Measurements from ENCODE around the gene PSEN1.

Gene PSEN1

DNA sequence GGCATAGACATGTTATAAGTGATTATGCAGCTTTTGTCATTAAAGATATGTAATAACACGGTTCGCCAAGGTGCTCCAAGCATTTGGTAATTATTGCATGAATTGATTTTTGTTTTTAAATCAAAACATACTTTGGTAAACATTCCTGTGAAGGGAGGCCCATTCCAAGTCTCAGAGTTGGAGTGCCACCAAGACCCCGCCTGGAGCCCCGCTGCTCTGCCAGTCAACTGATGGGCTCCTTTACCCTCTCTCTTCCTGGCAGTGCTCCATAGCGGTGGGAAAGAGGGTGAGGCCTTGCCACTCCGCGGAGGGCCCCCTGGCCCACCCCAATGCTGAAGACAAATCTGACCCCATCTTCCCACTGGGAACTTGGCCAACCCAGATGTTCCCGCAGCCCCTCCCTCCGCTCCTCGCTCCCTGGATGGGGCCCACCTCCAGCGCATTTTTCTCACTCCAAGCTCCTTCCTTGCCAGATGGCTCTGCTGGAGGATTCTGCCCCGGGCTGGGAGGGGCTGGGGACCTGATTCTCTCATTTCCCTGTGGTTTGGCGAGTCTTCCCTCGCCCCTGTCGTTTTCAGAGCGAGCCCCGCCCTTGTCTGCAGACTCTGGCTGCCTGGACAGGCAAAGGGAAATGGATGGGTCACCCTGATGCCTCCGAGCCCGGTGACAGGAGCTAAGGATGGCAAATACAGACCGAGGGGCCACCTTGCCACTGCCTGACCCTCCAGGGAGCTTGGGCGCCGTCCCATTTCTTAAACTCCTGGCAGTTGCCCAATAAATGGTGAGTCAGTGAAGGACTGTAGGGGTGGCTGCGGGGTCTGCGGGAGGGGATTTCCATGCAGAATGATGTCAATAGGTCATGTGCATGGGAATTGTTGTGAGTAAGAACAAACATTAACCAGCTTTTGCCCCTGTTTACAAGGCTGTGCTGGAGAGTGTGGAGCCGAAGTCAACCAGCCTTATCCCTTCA lies 91.8 kb downstream of the PSEN1 start:
- Histone ChIP-seq H3K4me3 (ENCODE audit: insufficient read depth, low read depth, low read length, poor library complexity, severe bottlenecking) (no peak overlapping the region), H3K27ac (ENCODE audit: insufficient read depth, low read length, poor library complexity, severe bottlenecking) (no peak overlapping the region)

DNA sequence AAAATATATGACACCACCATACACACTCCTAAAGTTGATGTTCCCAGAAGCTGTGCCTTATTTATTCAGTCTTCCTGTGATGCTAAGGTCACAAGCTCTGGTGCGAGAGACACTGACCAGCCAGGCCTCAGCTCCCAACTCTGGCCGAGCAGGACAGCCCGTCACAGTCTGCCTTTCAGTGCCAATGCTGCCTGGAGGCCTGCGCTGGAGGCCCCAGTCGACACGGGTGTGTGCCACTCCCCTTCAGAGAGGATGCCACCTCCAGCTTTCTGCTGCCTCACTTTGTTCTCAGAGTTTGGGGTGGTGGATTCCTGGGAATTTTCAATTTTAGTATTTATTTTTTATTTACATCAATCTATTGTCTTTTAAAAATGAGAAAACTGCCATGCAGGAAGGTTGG lies 93.7 kb downstream of the PSEN1 start:
- Histone ChIP-seq H3K9me3 (ENCODE audit: control insufficient read depth, low read length) (no peaks in the 10 kb centered on the region), H3K27me3 (replicated peaks; ENCODE audit: control insufficient read depth, insufficient read depth, low read length, poor library complexity, severe bottlenecking) (peaks cover 6% of the 10 kb centered on the region), H3K36me3 (ENCODE audit: control insufficient read depth, insufficient read depth, low read length) (peaks cover 5% of the 10 kb centered on the region), H3K4me1 (ENCODE audit: control insufficient read depth, insufficient read depth, low read length, poor library complexity, severe bottlenecking) (no peaks in the 10 kb centered on the region), H3K4me3 (ENCODE audit: insufficient read depth, low read depth, low read length, poor library complexity, severe bottlenecking) (no peak overlapping the region), H3K27ac (ENCODE audit: insufficient read depth, low read length, poor library complexity, severe bottlenecking) (no peak overlapping the region)
- no peak for DNase-seq

More for the DNA sequence above, 91.8 kb downstream of the PSEN1 start:
- H3K4me1 ChIP-seq (ENCODE audit: control insufficient read depth, insufficient read depth, low read length, poor library complexity, severe bottlenecking) = no peaks in the 10 kb centered on the region
- H3K9me3 ChIP-seq (ENCODE audit: control insufficient read depth, low read length) = no peaks in the 10 kb centered on the region
- H3K36me3 ChIP-seq (ENCODE audit: control insufficient read depth, insufficient read depth, low read length) = peaks cover 5% of the 10 kb centered on the region
- DNase-seq = no peak
- H3K27me3 ChIP-seq (replicated peaks; ENCODE audit: control insufficient read depth, insufficient read depth, low read length, poor library complexity, severe bottlenecking) = peaks cover 3% of the 10 kb centered on the region

DNA sequence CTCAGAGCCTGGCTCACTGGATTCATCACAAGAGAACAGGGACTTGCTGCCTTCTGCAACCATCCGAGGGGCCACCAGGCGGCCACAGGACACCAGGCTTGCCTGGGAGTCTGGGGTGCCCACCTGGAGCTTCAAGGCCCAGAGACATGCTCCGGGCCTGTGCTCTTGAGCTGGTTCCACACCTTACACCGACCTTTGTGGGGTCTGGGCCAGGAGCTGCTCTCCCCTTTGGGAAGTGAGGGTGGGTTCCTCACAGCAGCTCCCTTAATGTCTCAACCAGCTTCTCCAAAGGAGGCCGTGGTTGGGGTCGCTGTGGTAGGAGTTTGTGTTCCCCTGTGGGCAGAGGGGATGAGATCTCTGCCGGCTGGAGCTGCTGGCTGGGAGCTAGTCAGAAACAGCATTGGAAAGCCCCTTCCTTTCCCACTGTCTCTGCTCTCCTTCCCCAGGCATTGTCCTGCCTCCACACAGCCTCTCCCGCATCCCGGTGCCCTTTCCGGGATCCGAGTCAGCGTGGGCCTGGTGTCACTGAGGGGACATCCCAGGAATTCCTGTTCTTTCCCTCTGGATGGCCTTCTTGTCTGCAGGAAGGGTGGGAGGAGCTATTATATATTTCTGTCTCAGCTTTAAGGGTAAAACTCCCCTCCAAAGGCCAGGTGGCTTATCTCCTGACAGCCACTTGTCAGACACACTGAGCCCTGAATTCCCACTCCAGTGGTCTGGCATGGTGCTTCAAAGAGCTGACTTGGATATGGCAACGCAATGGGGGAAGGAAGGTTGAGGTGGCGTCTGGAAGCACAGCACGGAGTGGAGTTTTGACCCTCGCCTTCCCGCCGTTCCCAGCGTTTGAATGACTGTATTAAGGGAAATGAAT lies 95.9 kb downstream of the PSEN1 start:
- Histone ChIP-seq H3K27ac (ENCODE audit: insufficient read depth, low read length, poor library complexity, severe bottlenecking) (no peak overlapping the region), H3K9me3 (ENCODE audit: control insufficient read depth, low read length) (no peaks in the 10 kb centered on the region), H3K27me3 (replicated peaks; ENCODE audit: control insufficient read depth, insufficient read depth, low read length, poor library complexity, severe bottlenecking) (peaks cover 16% of the 10 kb centered on the region), H3K36me3 (ENCODE audit: control insufficient read depth, insufficient read depth, low read length) (peaks cover 5% of the 10 kb centered on the region), H3K4me3 (ENCODE audit: insufficient read depth, low read depth, low read length, poor library complexity, severe bottlenecking) (no peak overlapping the region), H3K4me1 (ENCODE audit: control insufficient read depth, insufficient read depth, low read length, poor library complexity, severe bottlenecking) (peaks cover under 1% of the 10 kb centered on the region)
- DNase-seq = no peak

DNA sequence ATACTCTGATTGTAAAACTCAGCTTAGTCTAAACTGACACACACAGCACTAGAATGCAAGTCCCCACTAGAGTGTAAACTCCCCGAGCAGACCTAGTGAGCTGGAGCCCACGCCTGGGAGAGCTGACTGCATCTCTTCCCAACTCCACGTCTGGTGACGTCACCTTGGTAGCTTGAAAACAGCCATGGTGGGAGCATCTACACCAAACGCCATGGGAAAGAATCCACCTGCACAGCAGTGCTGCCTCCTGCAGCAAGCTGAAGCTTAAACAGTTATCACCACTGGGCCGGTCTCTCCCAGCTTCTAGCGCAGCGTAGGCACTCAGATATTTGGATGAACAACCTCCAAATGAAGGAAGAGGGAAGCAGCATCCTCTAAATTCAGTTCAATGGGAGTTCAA lies 96.7 kb downstream of the PSEN1 start:
- Histone ChIP-seq H3K36me3 (ENCODE audit: control insufficient read depth, insufficient read depth, low read length) (peaks cover 5% of the 10 kb centered on the region), H3K4me1 (ENCODE audit: control insufficient read depth, insufficient read depth, low read length, poor library complexity, severe bottlenecking) (peaks cover 7% of the 10 kb centered on the region), H3K9me3 (ENCODE audit: control insufficient read depth, low read length) (no peaks in the 10 kb centered on the region), H3K27ac (ENCODE audit: insufficient read depth, low read length, poor library complexity, severe bottlenecking) (no peak overlapping the region), H3K27me3 (replicated peaks; ENCODE audit: control insufficient read depth, insufficient read depth, low read length, poor library complexity, severe bottlenecking) (peaks cover 20% of the 10 kb centered on the region), H3K4me3 (ENCODE audit: insufficient read depth, low read depth, low read length, poor library complexity, severe bottlenecking) (no peak overlapping the region)
- DNase-seq = no peak

DNA sequence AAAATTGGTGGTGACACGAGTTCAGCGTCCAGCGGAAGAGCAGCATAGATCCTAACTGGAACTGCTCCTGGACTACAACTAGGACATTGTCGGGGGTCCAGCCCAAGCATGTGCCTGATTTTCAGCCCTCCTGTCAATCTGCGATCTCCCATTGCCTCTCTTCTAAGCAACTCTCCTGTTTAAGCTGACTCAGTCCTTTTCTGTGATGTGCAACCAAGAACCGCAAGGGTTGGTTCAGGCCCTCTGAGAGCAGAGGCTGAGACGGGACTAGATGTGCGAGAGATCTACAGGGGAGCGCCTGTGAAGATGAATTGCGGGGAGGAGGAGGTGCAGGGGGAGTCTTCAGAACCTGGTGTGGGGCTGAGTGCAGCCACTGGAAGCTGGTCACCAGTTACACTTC lies 97.3 kb downstream of the PSEN1 start:
- Histone ChIP-seq H3K4me3 (ENCODE audit: insufficient read depth, low read depth, low read length, poor library complexity, severe bottlenecking) (no peak overlapping the region), H3K4me1 (ENCODE audit: control insufficient read depth, insufficient read depth, low read length, poor library complexity, severe bottlenecking) (peaks cover 12% of the 10 kb centered on the region), H3K27ac (ENCODE audit: insufficient read depth, low read length, poor library complexity, severe bottlenecking) (no peak overlapping the region), H3K27me3 (replicated peaks; ENCODE audit: control insufficient read depth, insufficient read depth, low read length, poor library complexity, severe bottlenecking) (peaks cover 26% of the 10 kb centered on the region), H3K9me3 (ENCODE audit: control insufficient read depth, low read length) (no peaks in the 10 kb centered on the region), H3K36me3 (ENCODE audit: control insufficient read depth, insufficient read depth, low read length) (peaks cover under 1% of the 10 kb centered on the region)
- DNase-seq = no peak

DNA sequence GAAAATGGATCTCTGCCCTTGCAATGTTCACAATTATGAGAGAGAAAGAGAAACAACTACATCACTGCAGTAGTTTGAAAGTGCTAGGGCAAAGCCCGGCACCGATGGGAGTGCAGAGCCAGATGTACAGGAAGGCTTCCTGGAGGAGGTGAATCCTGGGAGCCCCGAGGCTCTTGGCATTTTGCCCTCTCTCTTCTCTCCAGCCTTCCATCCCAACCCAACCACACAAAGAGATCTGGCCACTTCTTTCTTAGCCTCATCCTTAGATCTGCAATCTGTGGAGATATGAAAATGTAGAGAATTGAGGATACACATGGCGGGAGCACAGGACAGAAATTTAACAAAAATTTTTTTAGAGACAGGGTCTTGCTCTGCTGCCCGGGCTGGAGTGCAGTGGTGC lies 97.7 kb downstream of the PSEN1 start:
- no peaks in the 10 kb centered on the region for H3K36me3 ChIP-seq (ENCODE audit: control insufficient read depth, insufficient read depth, low read length)
- no peak overlapping the region for H3K4me3 ChIP-seq (ENCODE audit: insufficient read depth, low read depth, low read length, poor library complexity, severe bottlenecking)
- H3K27ac ChIP-seq (ENCODE audit: insufficient read depth, low read length, poor library complexity, severe bottlenecking) = no peak overlapping the region
- H3K9me3 ChIP-seq (ENCODE audit: control insufficient read depth, low read length) = no peaks in the 10 kb centered on the region
- peaks cover 14% of the 10 kb centered on the region for H3K4me1 ChIP-seq (ENCODE audit: control insufficient read depth, insufficient read depth, low read length, poor library complexity, severe bottlenecking)
- peaks cover 26% of the 10 kb centered on the region for H3K27me3 ChIP-seq (replicated peaks; ENCODE audit: control insufficient read depth, insufficient read depth, low read length, poor library complexity, severe bottlenecking)
- no peak for DNase-seq

DNA sequence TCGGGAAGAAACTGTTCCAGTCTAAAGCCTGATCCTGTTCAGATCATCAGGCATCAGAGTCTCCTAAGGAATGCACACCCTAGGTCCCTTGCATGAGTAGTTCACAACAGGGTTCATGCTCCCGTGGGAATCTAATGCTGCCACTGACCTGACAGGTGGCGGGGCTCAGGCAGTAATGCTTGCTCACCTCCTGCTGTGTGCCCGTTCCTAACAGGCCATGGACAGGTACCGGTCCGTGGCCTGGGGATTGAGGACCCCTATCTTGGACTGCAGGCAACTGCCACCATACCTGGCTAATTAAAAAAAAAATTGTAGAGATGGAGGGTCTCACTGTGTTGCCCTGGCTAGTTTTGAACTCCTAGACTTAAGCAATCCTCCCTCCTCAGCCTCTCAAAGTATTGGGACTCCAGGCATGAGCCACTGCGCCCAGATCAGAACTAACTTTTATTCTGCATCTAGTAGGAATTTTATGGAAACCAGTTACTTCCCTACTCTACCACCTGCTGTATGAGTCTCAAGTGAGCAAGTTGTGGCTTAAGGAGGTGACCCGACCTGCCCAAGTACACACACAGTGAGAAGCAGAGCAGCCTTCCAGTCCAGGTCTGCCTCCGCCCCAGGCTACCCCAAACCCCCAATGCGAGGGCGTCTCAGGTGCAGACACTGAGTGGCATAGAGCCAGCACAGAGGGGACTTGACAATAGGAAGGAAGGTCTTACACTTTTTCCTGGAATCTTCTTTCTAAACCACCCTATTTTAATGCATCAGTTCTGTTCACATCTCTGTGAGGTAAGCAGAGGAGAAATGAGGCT lies 98.5 kb downstream of the PSEN1 start:
- H3K9me3 ChIP-seq (ENCODE audit: control insufficient read depth, low read length) = no peaks in the 10 kb centered on the region

DNA sequence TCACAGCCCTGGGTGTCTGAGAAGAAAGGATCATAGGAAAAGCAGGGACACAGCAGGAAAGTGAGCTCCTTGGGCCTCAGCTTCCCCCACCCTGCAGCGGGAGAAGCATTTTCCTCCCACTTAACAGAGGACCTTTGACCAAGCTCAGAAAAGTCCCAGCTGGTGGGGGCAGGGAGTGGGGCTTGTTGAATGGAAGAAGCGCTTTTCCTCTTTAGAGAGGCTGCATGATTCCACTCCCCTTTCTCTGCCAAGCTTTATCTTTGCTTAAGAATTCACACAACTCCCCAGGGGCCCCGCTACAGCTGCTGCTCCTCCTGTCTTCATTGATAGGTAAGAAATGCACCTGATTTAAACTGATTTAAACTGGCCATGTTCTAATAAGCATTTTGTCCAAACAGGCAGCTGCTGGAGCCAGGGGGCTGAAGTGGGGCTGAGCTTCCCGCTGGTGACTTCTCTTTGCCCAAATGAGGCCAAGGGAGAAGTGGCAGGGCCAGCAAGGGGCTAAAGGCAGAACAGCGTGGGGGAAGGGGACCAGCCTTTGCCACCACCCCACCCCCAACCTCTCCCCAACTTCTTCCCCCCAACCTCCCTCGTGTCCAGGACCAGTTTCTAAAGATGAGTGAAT lies 99.3 kb downstream of the PSEN1 start:
- DNase-seq = no peak
- no peaks in the 10 kb centered on the region for H3K9me3 ChIP-seq (ENCODE audit: control insufficient read depth, low read length)
- peaks cover 29% of the 10 kb centered on the region for H3K27me3 ChIP-seq (replicated peaks; ENCODE audit: control insufficient read depth, insufficient read depth, low read length, poor library complexity, severe bottlenecking)
- H3K4me3 ChIP-seq (ENCODE audit: insufficient read depth, low read depth, low read length, poor library complexity, severe bottlenecking) = no peak overlapping the region
- no peak overlapping the region for H3K27ac ChIP-seq (ENCODE audit: insufficient read depth, low read length, poor library complexity, severe bottlenecking)
- H3K36me3 ChIP-seq (ENCODE audit: control insufficient read depth, insufficient read depth, low read length) = no peaks in the 10 kb centered on the region
- H3K4me1 ChIP-seq (ENCODE audit: control insufficient read depth, insufficient read depth, low read length, poor library complexity, severe bottlenecking) = peaks cover 14% of the 10 kb centered on the region

More for the DNA sequence above, 98.5 kb downstream of the PSEN1 start:
- DNase-seq = no peak
- no peaks in the 10 kb centered on the region for H3K36me3 ChIP-seq (ENCODE audit: control insufficient read depth, insufficient read depth, low read length)
- H3K4me1 ChIP-seq (ENCODE audit: control insufficient read depth, insufficient read depth, low read length, poor library complexity, severe bottlenecking) = peaks cover 14% of the 10 kb centered on the region
- H3K4me3 ChIP-seq (ENCODE audit: insufficient read depth, low read depth, low read length, poor library complexity, severe bottlenecking) = no peak overlapping the region
- H3K27ac ChIP-seq (ENCODE audit: insufficient read depth, low read length, poor library complexity, severe bottlenecking) = no peak overlapping the region
- peaks cover 26% of the 10 kb centered on the region for H3K27me3 ChIP-seq (replicated peaks; ENCODE audit: control insufficient read depth, insufficient read depth, low read length, poor library complexity, severe bottlenecking)

DNA sequence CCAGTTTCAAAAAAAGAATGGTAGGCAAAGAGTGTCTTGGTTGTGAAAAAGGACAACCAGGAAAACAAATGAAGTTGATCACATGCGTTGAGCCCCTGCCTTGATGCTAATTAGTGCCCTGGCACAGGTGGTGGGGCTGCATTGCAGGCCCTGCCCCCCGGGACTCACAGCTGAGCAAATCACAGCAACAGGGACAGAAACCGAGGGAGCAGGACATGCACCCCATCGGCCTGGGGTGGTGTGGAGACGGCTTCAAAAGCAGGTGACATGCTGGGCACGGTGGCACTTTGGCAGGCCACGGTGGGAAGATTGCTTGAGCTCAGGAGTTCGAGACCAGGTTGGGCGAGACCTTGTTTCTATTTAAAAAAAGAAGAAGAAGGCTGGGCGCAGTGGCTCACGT lies 99.8 kb downstream of the PSEN1 start:
- H3K27me3 ChIP-seq (replicated peaks; ENCODE audit: control insufficient read depth, insufficient read depth, low read length, poor library complexity, severe bottlenecking) = peaks cover 34% of the 10 kb centered on the region
- no peaks in the 10 kb centered on the region for H3K9me3 ChIP-seq (ENCODE audit: control insufficient read depth, low read length)
- H3K4me3 ChIP-seq (ENCODE audit: insufficient read depth, low read depth, low read length, poor library complexity, severe bottlenecking) = no peak overlapping the region
- DNase-seq = no peak
- no peaks in the 10 kb centered on the region for H3K36me3 ChIP-seq (ENCODE audit: control insufficient read depth, insufficient read depth, low read length)
- H3K27ac ChIP-seq (ENCODE audit: insufficient read depth, low read length, poor library complexity, severe bottlenecking) = no peak overlapping the region
- H3K4me1 ChIP-seq (ENCODE audit: control insufficient read depth, insufficient read depth, low read length, poor library complexity, severe bottlenecking) = peaks cover 14% of the 10 kb centered on the region
